Smooth muscle cell (in vitro differentiated cells): ENCODE measurements around the gene STK24. TPM values are rescaled to one million over a fixed set of nuclear protein-coding genes. Genes with fewer than 3 reads are reported as not detected.
A peak's percentile ranks its signal among the peaks of the same experiment; 100 is the strongest.

Experiments used
- DNase-seq: peaks from one replicate; lab custom pipeline; 2025; ENCODE audit not compliant: unreplicated experiment; lab: John Stamatoyannopoulos, UW
- H2AFZ ChIP-seq: fragments of 200-600 bp; sonication (generic); 2 replicates; pipeline ENCODE4 v1.6.0; 2016; ENCODE audit warnings: antibody characterized with exemption, low read depth, mild to moderate bottlenecking
- H3F3A ChIP-seq: fragments of 200-600 bp; sonication (generic); 2 replicates; pipeline ENCODE4 v1.6.0; 2017; ENCODE audit warnings: antibody characterized with exemption, low read depth
- H3K27ac ChIP-seq: fragments of 200-600 bp; sonication (generic); 2 replicates; pipeline ENCODE4 v1.5.1; 2016; ENCODE audit warnings: low read depth, mild to moderate bottlenecking
- H3K27me3 ChIP-seq: fragments of 200-600 bp; sonication (generic); 2 replicates; pipeline ENCODE4 v1.6.1; 2016; ENCODE audit warnings: low read depth, mild to moderate bottlenecking
- H3K36me3 ChIP-seq: fragments of 200-600 bp; sonication (generic); 2 replicates; pipeline ENCODE4 v1.5.1; 2016; ENCODE audit warnings: low read depth
- H3K4me1 ChIP-seq: fragments of 200-600 bp; sonication (generic); 2 replicates; pipeline ENCODE4 v1.5.1; 2016; ENCODE audit warnings: low read depth
- H3K4me2 ChIP-seq: fragments of 200-600 bp; sonication (generic); 2 replicates; pipeline ENCODE4 v1.6.0; 2016; ENCODE audit warnings: mild to moderate bottlenecking
- H3K4me3 ChIP-seq: fragments of 200-600 bp; sonication (generic); 2 replicates; pipeline ENCODE4 v1.5.1; 2016; ENCODE audit warnings: mild to moderate bottlenecking
- H3K79me2 ChIP-seq: fragments of 200-600 bp; sonication (generic); 2 replicates; pipeline ENCODE4 v1.6.0; 2016; ENCODE audit warnings: low read depth, mild to moderate bottlenecking
- H3K9ac ChIP-seq: fragments of 200-600 bp; sonication (generic); 2 replicates; pipeline ENCODE4 v1.6.0; 2016; ENCODE audit warnings: low read depth
- H3K9me3 ChIP-seq: fragments of 200-600 bp; sonication (generic); replicated peaks from 2 replicates; pipeline ENCODE4 v1.5.1; 2016; ENCODE audit warnings: low read depth
- H4K20me1 ChIP-seq: fragments of 200-600 bp; sonication (generic); 2 replicates; pipeline ENCODE4 v1.6.0; 2016; ENCODE audit warnings: low read depth
- WGBS: methylation state at CpG from one replicate; pipeline ENCODE4 v1.1.7; 2016; ENCODE audit warnings: low lambda C conversion rate; 5-methylcytosine and 5-hydroxymethylcytosine counted together
- polyA plus RNA-seq: library from polyadenylated mRNA; unstranded; fragments of >200 nt; fragmentation: Nextera tagmentation; extraction: Ambion mirVana; gene quantifications from 2 replicates; pipeline ENCODE4 v1.2.1, GENCODE V29; 2016
- total RNA-seq: library from RNA; depleted of rRNA; stranded (reverse); fragments of >200 nt; gene quantifications from 2 replicates; pipeline ENCODE4 v1.2.3, GENCODE V29; 2014
- TF ChIP-seq, protein P1 (sequence below): fragments of 200-600 bp; sonication (generic); IDR thresholded peaks from 2 replicates; pipeline ENCODE4 v1.5.1; 2017; ENCODE audit warnings: borderline replicate concordance, mild to moderate bottlenecking, antibody characterized with exemption; ENCODE audit not compliant: insufficient read depth, poor library complexity, severe bottlenecking

Gene STK24
- total and polyA plus RNA-seq, 2 experiments from 2014 or later = 80.2 to 89.1 TPM

DNA sequence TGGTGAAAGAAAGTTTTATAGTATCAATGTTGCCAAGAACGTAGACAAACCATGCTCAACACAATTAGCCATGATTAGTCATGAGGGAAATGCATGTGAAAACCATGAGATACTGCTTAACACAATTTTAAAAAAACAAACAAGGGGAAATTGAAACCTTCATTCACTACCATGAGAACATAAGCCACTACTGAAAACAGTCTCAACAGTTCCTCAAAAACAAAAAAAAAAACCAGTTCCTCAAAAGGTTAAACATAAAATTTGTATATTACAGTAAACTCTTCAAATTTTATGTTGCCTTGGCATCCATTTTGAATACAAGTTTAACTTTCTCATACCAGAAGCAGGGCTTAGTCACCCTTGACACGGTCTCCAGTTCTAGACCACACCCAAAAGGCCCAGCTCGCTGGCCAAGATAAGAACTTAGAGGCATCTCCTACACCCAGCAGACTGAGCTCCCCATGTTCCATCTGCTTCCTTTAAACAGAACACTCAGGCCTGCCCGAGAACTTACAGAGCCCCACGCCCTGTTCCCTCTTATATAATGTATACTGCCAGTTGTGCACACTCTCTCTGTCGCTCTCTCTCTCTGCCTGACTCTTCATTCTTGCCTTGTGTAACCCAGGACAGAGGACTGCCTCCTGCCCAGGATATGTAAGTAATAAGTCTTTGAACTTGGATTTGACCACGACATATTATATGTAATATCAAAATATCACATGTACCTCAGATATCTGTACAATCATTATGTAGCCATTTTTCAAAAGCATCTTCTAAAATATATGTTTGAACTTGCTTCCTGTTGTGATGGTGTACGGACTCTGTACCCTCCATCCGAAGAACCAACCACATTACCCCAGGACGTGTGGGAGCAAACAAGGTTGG lies 67.4 kb downstream of the STK24 start:
- no peaks in the 10 kb centered on the region for H3K36me3 ChIP-seq
- H3K79me2 ChIP-seq = peaks cover 90% of the 10 kb centered on the region
- TF ChIP-seq, protein P1, sequence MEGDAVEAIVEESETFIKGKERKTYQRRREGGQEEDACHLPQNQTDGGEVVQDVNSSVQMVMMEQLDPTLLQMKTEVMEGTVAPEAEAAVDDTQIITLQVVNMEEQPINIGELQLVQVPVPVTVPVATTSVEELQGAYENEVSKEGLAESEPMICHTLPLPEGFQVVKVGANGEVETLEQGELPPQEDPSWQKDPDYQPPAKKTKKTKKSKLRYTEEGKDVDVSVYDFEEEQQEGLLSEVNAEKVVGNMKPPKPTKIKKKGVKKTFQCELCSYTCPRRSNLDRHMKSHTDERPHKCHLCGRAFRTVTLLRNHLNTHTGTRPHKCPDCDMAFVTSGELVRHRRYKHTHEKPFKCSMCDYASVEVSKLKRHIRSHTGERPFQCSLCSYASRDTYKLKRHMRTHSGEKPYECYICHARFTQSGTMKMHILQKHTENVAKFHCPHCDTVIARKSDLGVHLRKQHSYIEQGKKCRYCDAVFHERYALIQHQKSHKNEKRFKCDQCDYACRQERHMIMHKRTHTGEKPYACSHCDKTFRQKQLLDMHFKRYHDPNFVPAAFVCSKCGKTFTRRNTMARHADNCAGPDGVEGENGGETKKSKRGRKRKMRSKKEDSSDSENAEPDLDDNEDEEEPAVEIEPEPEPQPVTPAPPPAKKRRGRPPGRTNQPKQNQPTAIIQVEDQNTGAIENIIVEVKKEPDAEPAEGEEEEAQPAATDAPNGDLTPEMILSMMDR = no peak
- H2AFZ ChIP-seq = no peak overlapping the region
- H3F3A ChIP-seq = peaks cover 32% of the 10 kb centered on the region
- H3K4me1 ChIP-seq = peaks cover 30% of the 10 kb centered on the region
- H3K4me2 ChIP-seq = peak overlapping the region; percentile 74
- H3K4me3 ChIP-seq = no peak overlapping the region
- H3K9ac ChIP-seq = peak overlapping the region; percentile 75
- peak overlapping the region; percentile 98 for H3K27ac ChIP-seq
- DNase-seq = no peak
- H4K20me1 ChIP-seq = peaks cover 91% of the 10 kb centered on the region
- H3K27me3 ChIP-seq = no peaks in the 10 kb centered on the region
- H3K9me3 ChIP-seq = no peaks in the 10 kb centered on the region
- WGBS = 50% methylated on average over 10 of the region's 10 CpGs

GRCh38 chr13:98508685-98509084 lies 68.2 kb downstream of the STK24 start:
- DNase-seq = no peak
- peaks cover 34% of the 10 kb centered on the region for H3F3A ChIP-seq
- H3K4me2 ChIP-seq = peak overlapping the region; percentile 74
- no peak overlapping the region for H3K4me3 ChIP-seq
- peaks cover 91% of the 10 kb centered on the region for H4K20me1 ChIP-seq
- TF ChIP-seq, protein P1 = no peak
- peaks cover 90% of the 10 kb centered on the region for H3K79me2 ChIP-seq
- no peaks in the 10 kb centered on the region for H3K36me3 ChIP-seq
- H3K9me3 ChIP-seq = no peaks in the 10 kb centered on the region
- peak overlapping the region; percentile 98 for H3K27ac ChIP-seq
- H3K4me1 ChIP-seq = peaks cover 30% of the 10 kb centered on the region
- H3K27me3 ChIP-seq = no peaks in the 10 kb centered on the region
- WGBS = 41% methylated on average over 2 of the region's 2 CpGs
- no peak overlapping the region for H2AFZ ChIP-seq
- peak overlapping the region; percentile 75 for H3K9ac ChIP-seq

GRCh38 chr13:98508280-98508679 lies 68.6 kb downstream of the STK24 start:
- 57% methylated on average over 2 of the region's 2 CpGs for WGBS
- Histone ChIP-seq H2AFZ (no peak overlapping the region), H3K9ac (peak overlapping the region; percentile 75), H4K20me1 (peaks cover 91% of the 10 kb centered on the region), H3K4me3 (no peak overlapping the region), H3F3A (peaks cover 38% of the 10 kb centered on the region), H3K27me3 (no peaks in the 10 kb centered on the region), H3K4me2 (peak overlapping the region; percentile 74), H3K27ac (peak overlapping the region; percentile 98), H3K36me3 (no peaks in the 10 kb centered on the region), H3K79me2 (peaks cover 90% of the 10 kb centered on the region), H3K4me1 (peaks cover 30% of the 10 kb centered on the region), H3K9me3 (no peaks in the 10 kb centered on the region)
- DNase-seq = no peak
- TF ChIP-seq, protein P1 = no peak

GRCh38 chr13:98507282-98507797 lies 69.6 kb downstream of the STK24 start:
- no peaks in the 10 kb centered on the region for H3K9me3 ChIP-seq
- peak overlapping the region; percentile 98 for H3K27ac ChIP-seq
- no peak for DNase-seq
- no peaks in the 10 kb centered on the region for H3K27me3 ChIP-seq
- H3K36me3 ChIP-seq = no peaks in the 10 kb centered on the region
- peaks cover 91% of the 10 kb centered on the region for H3K79me2 ChIP-seq
- H3K4me2 ChIP-seq = peak overlapping the region; percentile 74
- peaks cover 30% of the 10 kb centered on the region for H3K4me1 ChIP-seq
- 22% methylated on average over 5 of the region's 5 CpGs for WGBS
- peaks cover 47% of the 10 kb centered on the region for H3F3A ChIP-seq
- no peak overlapping the region for H3K4me3 ChIP-seq
- TF ChIP-seq, protein P1 = no peak
- no peak overlapping the region for H2AFZ ChIP-seq
- H3K9ac ChIP-seq = no peak overlapping the region
- H4K20me1 ChIP-seq = peaks cover 92% of the 10 kb centered on the region
